NCI-H1417 (cell line): Measurements from ENCODE around the gene DBNDD1.

Source experiments
- DNase-seq, 3 experiments: peaks; one replicate each; lab custom pipeline; 2025; lab: John Stamatoyannopoulos, UW

Gene DBNDD1

GRCh38 chr16:89962754-89963498, 56.3 kb downstream of the DBNDD1 start:
- no peak for DNase-seq

GRCh38 chr16:89961920-89962319, 57.3 kb downstream of the DBNDD1 start:
- DNase-seq = no peak

GRCh38 chr16:89960966-89961365, 58.3 kb downstream of the DBNDD1 start:
- peak in 1 of 3 experiments; percentile 11 for DNase-seq

GRCh38 chr16:89958596-89958995, 60.7 kb downstream of the DBNDD1 start:
- DNase-seq = no peak

- DNase-seq = peak in 1 of 3 experiments; percentile 5
Measured at GRCh38 chr16:89958068-89958467, 61.2 kb downstream of the DBNDD1 start.

- no peak for DNase-seq
Measured at GRCh38 chr16:89957216-89957785, 62.0 kb downstream of the DBNDD1 start.

- DNase-seq = no peak
Measured at GRCh38 chr16:89956505-89957215, 62.6 kb downstream of the DBNDD1 start.

GRCh38 chr16:89955001-89955685, 64.1 kb downstream of the DBNDD1 start:
- no peak for DNase-seq
